Raji (cell line): Measurements from ENCODE around the gene DUT.

Source experiments
- POLR2A ChIP-seq: IDR thresholded peaks from 2 replicates; pipeline ENCODE4 v1.6.1; 2011; ENCODE audit warnings: low read depth, low read length, control low read depth; ENCODE audit not compliant: insufficient read depth

DUT gene

DNA sequence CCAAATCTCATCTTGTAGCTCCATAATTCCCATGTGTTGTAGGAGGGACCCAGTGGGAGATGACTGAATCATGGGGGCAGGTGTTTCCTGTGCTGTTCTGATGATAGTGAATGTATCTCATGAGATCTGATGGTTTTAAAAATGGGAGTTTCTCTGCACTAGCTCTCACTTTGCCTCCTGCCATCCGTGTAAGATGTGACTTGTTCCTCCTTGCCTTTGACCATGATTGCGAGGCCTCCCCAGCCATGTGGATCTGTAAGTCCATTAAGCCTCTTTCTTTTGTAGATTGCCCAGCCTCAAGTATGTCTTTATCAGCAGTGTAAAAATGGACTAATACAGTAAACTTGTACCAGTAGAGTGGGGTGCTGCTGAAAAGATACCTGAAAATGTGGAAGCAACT lies 44.5 kb downstream of the DUT start:
- no peak for TF ChIP-seq POLR2A

DNA sequence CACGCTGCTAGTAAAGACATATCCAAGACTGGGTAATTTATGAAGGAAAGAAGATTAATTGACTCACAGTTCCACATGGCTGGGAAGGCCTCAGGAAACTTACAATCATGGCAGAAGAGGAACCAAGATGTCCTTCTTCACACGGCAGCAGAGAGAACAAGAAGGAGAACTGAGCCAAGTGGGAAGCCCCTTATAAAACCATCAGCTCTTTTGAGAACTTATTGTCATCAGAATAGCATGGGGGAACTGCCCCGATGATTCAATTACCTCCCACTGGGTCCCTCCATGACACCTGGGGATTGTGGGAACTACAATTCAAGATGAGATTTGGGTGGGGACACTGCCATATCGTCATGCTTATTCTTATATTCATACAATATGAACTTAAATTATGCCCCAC lies 49.0 kb downstream of the DUT start:
- no peak for TF ChIP-seq POLR2A

GRCh38 chr15:48381861-48382260 lies 50.6 kb downstream of the DUT start:
- no peak for TF ChIP-seq POLR2A

DNA sequence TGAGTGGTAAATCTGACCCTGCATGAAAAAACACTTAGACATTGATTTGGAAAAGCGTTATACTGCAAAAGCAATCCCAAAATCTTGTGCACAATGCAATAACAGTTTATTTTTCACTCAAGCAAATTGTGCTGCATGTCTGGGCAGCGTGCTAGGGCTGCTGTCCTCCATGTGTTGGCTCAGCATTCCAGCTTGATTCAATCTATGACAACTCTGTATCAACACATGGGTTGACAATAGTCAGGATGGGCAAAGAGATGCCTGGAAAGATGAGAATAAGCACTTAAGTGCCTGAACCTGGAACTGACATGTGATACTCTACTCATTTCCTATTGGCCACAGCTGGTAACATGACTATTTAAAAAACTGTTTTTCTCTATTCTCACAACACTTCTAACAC lies 51.8 kb downstream of the DUT start:
- TF ChIP-seq POLR2A = no peak

DNA sequence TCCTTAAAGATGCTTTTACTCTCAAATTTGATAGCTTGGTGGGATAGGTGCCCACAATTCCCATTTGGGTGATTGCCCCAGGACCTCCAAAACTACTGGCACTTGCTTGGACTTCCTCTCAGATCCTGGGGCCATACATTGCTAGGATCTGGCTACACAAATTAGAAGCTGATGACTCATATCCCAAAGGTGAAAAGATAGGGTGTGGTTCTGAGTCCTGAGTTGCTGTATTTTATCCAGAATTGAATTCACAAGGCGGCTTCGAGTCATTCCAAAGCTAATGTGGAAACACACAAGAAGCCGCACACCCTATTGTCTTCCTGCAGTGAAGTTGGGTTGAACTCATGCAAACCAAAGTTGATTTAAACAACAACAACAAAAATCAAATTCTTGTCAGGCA lies 53.4 kb downstream of the DUT start:
- TF ChIP-seq POLR2A = no peak

- no peak for TF ChIP-seq POLR2A
Observed at GRCh38 chr15:48385031-48385830, 54.0 kb downstream of the DUT start.

DNA sequence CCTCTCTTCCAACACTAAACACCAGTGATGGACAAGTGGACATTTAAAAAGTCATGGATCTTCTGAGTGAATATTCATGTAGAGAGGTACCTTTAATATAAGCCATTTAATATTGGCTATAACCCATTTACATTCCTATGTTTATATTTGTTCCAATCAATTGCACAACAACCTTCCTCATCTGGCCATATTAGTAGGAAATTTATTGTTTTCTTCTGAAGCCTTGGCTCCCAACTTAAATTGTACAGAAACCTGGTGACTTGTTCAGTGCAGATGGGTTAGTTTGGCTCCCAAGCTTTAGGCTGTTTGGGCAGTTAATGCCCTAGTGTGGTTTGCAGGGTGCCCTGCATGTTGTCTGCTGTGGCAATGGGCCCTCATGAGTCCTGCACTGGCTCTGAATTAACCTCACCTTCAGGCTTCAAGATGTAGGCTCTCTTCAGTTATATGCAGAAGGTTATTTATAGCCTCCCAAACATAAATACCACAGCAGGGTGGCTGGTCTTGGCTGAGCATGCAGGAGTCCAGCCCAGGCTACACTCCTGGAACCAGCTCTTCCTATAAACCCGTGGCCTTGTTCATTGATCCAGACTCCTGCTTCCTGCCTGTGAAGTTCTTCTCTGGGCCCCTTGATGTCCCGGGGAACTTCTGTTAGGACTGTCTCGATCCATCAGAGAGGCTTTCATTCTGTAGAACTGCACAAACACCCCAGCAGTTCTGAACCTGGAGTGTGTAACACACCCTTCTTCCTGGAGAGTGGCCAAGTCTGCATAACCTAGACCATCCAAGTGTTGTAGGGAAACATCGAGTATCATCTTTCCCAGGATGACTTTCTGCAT lies 57.0 kb downstream of the DUT start:
- TF ChIP-seq POLR2A = no peak

- TF ChIP-seq POLR2A = no peak
Observed at GRCh38 chr15:48388910-48389309, 57.7 kb downstream of the DUT start.

- no peak for TF ChIP-seq POLR2A
Observed at GRCh38 chr15:48389691-48390143, 58.5 kb downstream of the DUT start.

GRCh38 chr15:48391950-48392349 lies 60.7 kb downstream of the DUT start:
- TF ChIP-seq POLR2A = no peak

DNA sequence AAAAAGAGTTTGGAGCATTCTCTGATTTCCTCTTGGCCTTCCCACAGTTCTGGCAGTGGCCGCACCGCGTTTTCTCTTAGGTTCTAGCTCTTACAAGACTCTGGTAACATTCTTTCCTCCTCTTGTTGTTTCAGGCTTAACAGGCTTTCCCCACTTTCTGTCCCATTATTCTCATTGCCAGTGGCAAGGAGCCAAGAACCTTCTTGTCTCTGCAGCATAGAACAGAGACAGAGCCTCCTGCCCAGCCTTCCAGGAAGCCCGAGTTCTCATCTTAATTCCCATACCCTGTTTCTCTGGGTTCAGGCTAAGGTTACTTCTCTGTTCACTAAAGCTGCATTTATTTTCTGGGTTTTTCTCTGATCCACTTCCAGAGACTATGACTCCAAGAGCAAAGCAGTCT lies 61.1 kb downstream of the DUT start:
- TF ChIP-seq POLR2A = no peak
